Measurements from ENCODE around the gene LYPD6.

DNA sequence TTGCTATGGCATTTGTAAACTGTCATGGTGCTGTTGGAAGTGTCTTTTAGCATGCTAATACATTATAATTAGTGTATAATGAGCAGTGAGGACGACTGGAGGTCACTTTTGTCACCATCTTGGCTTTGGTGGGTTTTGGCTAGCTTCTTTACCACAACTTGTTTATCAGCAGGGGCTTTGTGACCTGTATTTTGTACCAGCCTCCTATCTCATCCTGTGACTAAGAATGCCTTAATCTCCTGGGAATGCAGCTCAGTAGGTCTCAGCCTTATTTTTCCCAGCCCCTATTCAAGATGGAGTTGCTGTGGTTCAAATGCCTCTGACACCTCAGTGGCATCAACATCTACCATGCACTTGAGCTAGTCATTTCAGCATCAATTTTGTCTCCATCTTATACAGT, 29.7 kb downstream of the LYPD6 start:
- TF ChIP-seq, protein P1, sequence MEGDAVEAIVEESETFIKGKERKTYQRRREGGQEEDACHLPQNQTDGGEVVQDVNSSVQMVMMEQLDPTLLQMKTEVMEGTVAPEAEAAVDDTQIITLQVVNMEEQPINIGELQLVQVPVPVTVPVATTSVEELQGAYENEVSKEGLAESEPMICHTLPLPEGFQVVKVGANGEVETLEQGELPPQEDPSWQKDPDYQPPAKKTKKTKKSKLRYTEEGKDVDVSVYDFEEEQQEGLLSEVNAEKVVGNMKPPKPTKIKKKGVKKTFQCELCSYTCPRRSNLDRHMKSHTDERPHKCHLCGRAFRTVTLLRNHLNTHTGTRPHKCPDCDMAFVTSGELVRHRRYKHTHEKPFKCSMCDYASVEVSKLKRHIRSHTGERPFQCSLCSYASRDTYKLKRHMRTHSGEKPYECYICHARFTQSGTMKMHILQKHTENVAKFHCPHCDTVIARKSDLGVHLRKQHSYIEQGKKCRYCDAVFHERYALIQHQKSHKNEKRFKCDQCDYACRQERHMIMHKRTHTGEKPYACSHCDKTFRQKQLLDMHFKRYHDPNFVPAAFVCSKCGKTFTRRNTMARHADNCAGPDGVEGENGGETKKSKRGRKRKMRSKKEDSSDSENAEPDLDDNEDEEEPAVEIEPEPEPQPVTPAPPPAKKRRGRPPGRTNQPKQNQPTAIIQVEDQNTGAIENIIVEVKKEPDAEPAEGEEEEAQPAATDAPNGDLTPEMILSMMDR (IDR thresholded peaks at IDR 0.05), result no peak
- TF ChIP-seq POLR2A (IDR thresholded peaks at IDR 0.05), result no peak
